ENCODE results near the gene PFDN4. TPM values are rescaled to one million over a fixed set of nuclear protein-coding genes. Genes with fewer than 3 reads are reported as not detected.

Gene PFDN4
- total and polyA plus RNA-seq, 12 donors: 18.7 to 103 (median 44.2) TPM

DNA sequence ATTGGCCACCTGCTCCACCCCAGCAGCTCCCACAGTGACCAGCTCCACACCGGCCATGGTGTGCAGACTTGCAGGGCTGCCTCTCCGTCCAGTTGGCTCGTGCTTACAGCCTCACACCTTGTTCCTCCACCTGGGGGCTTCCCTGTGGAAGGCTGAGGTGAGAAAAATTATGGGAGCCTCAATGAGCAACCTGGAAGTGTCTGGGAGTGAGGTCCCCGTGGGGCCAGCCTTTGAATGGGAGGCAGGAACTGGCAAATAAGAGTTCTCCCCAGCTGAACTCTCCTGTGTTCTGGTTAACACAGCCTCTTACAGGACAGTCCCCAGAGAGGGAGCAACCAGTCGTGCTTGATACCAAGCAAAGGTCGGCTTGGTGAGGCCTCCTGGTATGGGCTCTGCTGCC is 3.8 kb upstream of the PFDN4 start:
- 72 to 82% (median 75%) methylated on average over 5 to 6 of the region's 6 CpGs for WGBS, 4 donors
- Histone ChIP-seq H3K4me3 (no peak overlapping the region), H3K27ac (no peak overlapping the region), H3K9me3 (replicated peaks in 1 of 3) (no peaks in the 10 kb centered on the region), H3K36me3 (replicated peaks in 1 of 2) (no peaks in the 10 kb centered on the region), H3K27me3 (no peaks in the 10 kb centered on the region), H3K4me1 (replicated peaks in 1 of 2) (peaks cover 6% of the 10 kb centered on the region in 2 donors)
- intact Hi-C loops (cut with DNase I): loop anchor here in 1 of 2 donors (5.0 kb wide), 1 partner anchor 443 kb away; no protein-coding TSS in a partner anchor
- DNase-seq: no peak
- TF ChIP-seq CTCF (IDR thresholded peaks at IDR 0.05) (no peak), POLR2A (IDR thresholded peaks at IDR 0.05) (no peak)

- peaks cover 9 to 10% of the 10 kb centered on the region in 2 donors for H3K4me1 ChIP-seq (replicated peaks in 1 of 2)
- DNase-seq: no peak
- no peaks in the 10 kb centered on the region for H3K27me3 ChIP-seq
- H3K4me3 ChIP-seq: no peak overlapping the region
- TF ChIP-seq CTCF (IDR thresholded peaks at IDR 0.05): no peak
- TF ChIP-seq POLR2A (IDR thresholded peaks at IDR 0.05): no peak
- H3K36me3 ChIP-seq (replicated peaks in 1 of 2): no peaks in the 10 kb centered on the region
- WGBS, 4 donors: 83 to 85% (median 84%) methylated on average over 5 of the region's 5 CpGs
- intact Hi-C loops (cut with DNase I): loop anchor here in 1 of 2 donors (5.0 kb wide), 1 partner anchor 443 kb away; no protein-coding TSS in a partner anchor
- no peak overlapping the region for H3K27ac ChIP-seq
- no peaks in the 10 kb centered on the region for H3K9me3 ChIP-seq (replicated peaks in 1 of 3)
Measured at GRCh38 chr20:54204481-54204880, 3.4 kb upstream of the PFDN4 start.

- Histone ChIP-seq H3K9me3 (replicated peaks in 1 of 3) (no peaks in the 10 kb centered on the region), H3K27ac (no peak overlapping the region), H3K36me3 (replicated peaks in 1 of 2) (no peaks in the 10 kb centered on the region), H3K4me1 (replicated peaks in 1 of 2) (peaks cover 9 to 20% of the 10 kb centered on the region in 2 donors), H3K27me3 (no peaks in the 10 kb centered on the region), H3K4me3 (no peak overlapping the region)
- 77 to 90% (median 83%) methylated on average over 8 of the region's 8 CpGs for WGBS, 4 donors
- no peak for TF ChIP-seq CTCF (IDR thresholded peaks at IDR 0.05)
- no peak for TF ChIP-seq POLR2A (IDR thresholded peaks at IDR 0.05)
- DNase-seq: no peak
- intact Hi-C loops (cut with DNase I): no loop called here
Measured at GRCh38 chr20:54205450-54205849, 2.4 kb upstream of the PFDN4 start.

GRCh38 chr20:54207053-54207742 is 689 bp upstream of the PFDN4 start:
- Histone ChIP-seq H3K27me3 (no peaks in the 10 kb centered on the region), H3K9me3 (replicated peaks in 1 of 3) (no peaks in the 10 kb centered on the region), H3K4me3 (peak overlapping the region in 1 of 4 donors; percentile 84), H3K36me3 (replicated peaks in 1 of 2) (no peaks in the 10 kb centered on the region), H3K27ac (peak overlapping the region in 3 of 5 donors; percentile 95 to 97 (median 97)), H3K4me1 (replicated peaks in 1 of 2) (peaks cover 9 to 21% of the 10 kb centered on the region in 2 donors)
- intact Hi-C loops (cut with DNase I): no loop called here
- WGBS, 4 donors: 49 to 64% (median 57%) methylated on average over 7 of the region's 7 CpGs
- no peak for DNase-seq
- no peak for TF ChIP-seq POLR2A (IDR thresholded peaks at IDR 0.05)
- TF ChIP-seq CTCF (IDR thresholded peaks at IDR 0.05): no peak
